Measurements from ENCODE around the gene MIPEP.

DNA sequence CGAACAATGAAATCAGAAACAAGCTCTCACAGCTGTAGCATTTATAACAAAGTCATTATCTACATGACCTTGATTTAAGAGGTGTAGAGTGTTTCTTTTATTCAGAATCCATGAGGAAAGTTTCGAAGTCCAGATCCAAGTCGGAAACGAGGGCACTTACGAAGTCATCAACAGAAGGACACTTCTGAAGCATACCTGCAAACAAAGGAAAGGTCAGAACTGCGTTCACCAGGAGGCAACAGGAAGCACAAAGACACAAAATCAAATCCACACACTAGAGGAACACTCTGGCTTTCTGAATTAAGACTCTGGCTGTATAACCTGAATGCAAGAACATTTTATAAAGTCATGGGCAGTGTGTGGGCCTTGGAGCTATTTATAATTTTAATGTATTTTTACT, 158.9 kb downstream of the MIPEP start:
- TF ChIP-seq, protein P1, sequence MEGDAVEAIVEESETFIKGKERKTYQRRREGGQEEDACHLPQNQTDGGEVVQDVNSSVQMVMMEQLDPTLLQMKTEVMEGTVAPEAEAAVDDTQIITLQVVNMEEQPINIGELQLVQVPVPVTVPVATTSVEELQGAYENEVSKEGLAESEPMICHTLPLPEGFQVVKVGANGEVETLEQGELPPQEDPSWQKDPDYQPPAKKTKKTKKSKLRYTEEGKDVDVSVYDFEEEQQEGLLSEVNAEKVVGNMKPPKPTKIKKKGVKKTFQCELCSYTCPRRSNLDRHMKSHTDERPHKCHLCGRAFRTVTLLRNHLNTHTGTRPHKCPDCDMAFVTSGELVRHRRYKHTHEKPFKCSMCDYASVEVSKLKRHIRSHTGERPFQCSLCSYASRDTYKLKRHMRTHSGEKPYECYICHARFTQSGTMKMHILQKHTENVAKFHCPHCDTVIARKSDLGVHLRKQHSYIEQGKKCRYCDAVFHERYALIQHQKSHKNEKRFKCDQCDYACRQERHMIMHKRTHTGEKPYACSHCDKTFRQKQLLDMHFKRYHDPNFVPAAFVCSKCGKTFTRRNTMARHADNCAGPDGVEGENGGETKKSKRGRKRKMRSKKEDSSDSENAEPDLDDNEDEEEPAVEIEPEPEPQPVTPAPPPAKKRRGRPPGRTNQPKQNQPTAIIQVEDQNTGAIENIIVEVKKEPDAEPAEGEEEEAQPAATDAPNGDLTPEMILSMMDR (IDR thresholded peaks at IDR 0.05 in 2 of 3, conservative IDR thresholded peaks at IDR 0.05 in 1 of 3; ENCODE audit: control insufficient read depth in 2 of 3, extremely low read depth in 1 of 3, insufficient read depth in 1 of 3, low read depth in 3 of 3, low read length in 3 of 3) = no peak
- TF ChIP-seq CEBPB (IDR thresholded peaks at IDR 0.05; ENCODE audit: borderline replicate concordance in 1 of 2, low read depth in 2 of 2, low read length in 2 of 2) (no peak), GABPA (IDR thresholded peaks at IDR 0.05; ENCODE audit: low read depth) (no peak), JUND (IDR thresholded peaks at IDR 0.05; ENCODE audit: low read depth, low read length) (no peak)

Data from GM12878 (cell line).